BJ (cell line): ENCODE results near the gene GNB5. TPM values are rescaled to one million over a fixed set of nuclear protein-coding genes. Genes with fewer than 3 reads are reported as not detected.

Source experiments
- CTCF ChIA-PET: fragments of 350-600 bp; formaldehyde crosslinking; extraction: SDS; loops from one replicate; lab custom pipeline; 2021; ENCODE audit warnings: antibody characterized with exemption, inconsistent platforms; lab: Yijun Ruan, JAX
- POLR2A ChIA-PET: fragments of 300-600 bp; sonication (Branson Sonifier 250); formaldehyde crosslinking; extraction: SDS; loops from one replicate; lab custom pipeline; 2021; ENCODE audit warnings: antibody characterized with exemption; lab: Charles Lee
- DNase-seq: peaks from one replicate; pipeline ENCODE4 v3.0.0-alpha.2; 2011; ENCODE audit warnings: low read depth
- H3K27me3 ChIP-seq: 2 replicates; pipeline ENCODE4 v1.6.0; 2011; ENCODE audit warnings: low read length; ENCODE audit not compliant: control insufficient read depth, insufficient read depth
- H3K36me3 ChIP-seq: 2 replicates; pipeline ENCODE4 v1.5.1; 2011; ENCODE audit warnings: low read length; ENCODE audit not compliant: control insufficient read depth, insufficient read depth
- H3K4me3 ChIP-seq: 2 replicates; pipeline ENCODE4 v1.5.1; 2011; ENCODE audit warnings: low read depth, mild to moderate bottlenecking, control low read depth, low read length
- CTCF ChIP-seq: IDR thresholded peaks from 2 replicates; pipeline ENCODE4 v1.5.1; 2011; ENCODE audit warnings: low read depth, mild to moderate bottlenecking, control low read depth, inconsistent platforms, low read length, moderate library complexity; ENCODE audit not compliant: insufficient read depth
- polyA plus RNA-seq: library from polyadenylated mRNA; depleted of rRNA; stranded (reverse); fragments of >200 nt; gene quantifications from 2 replicates; pipeline ENCODE4 v1.2.3, GENCODE V29; 2011; rRNA removed
- small RNA-seq: library from RNA; depleted of rRNA; stranded (forward); fragments of <200 nt; gene quantifications from one replicate; pipeline ENCODE3, GENCODE V24; 2012; ENCODE audit warnings: low replicate concordance, low read depth; ENCODE audit not compliant: insufficient read length

GNB5 gene
- polyA plus RNA-seq, 1 experiment = 63.0 TPM

- DNase-seq = no peak
- Histone ChIP-seq H3K36me3 (peaks cover 1% of the 10 kb centered on the region; the same call in 1 of the 2 replicates), H3K4me3 (no peak overlapping the region), H3K27me3 (no peaks in the 10 kb centered on the region)
- ChIA-PET POLR2A (interaction anchor here (0.6 kb wide), 1 partner anchor 16 kb away, joined by 3 read pairs; no protein-coding TSS in a partner anchor), CTCF (interaction anchor here (1.3 to 4.7 kb wide), 4 partner anchors 9 to 21 kb away, joined by 3 to 19 read pairs (median 8); no protein-coding TSS in a partner anchor)
- no peak for TF ChIP-seq CTCF
Measured at GRCh38 chr15:52068004-52068615, 123.1 kb downstream of the GNB5 start.

GRCh38 chr15:52067545-52067926 lies 123.7 kb downstream of the GNB5 start:
- DNase-seq = no peak
- no peak for TF ChIP-seq CTCF
- ChIA-PET CTCF (interaction anchor here (1.2 to 4.7 kb wide), 5 partner anchors 9 to 72 kb away, joined by 3 to 19 read pairs (median 4); no protein-coding TSS in a partner anchor), POLR2A (no interaction called here)
- no peak overlapping the region for H3K4me3 ChIP-seq
- H3K36me3 ChIP-seq = peaks cover 1% of the 10 kb centered on the region; the same call in 1 of the 2 replicates
- H3K27me3 ChIP-seq = no peaks in the 10 kb centered on the region

- TF ChIP-seq CTCF = no peak
- CTCF ChIA-PET = interaction anchor here (1.2 to 3.2 kb wide), 5 partner anchors 9 to 72 kb away, joined by 3 to 14 read pairs (median 4); no protein-coding TSS in a partner anchor
- POLR2A ChIA-PET = no interaction called here
Measured at GRCh38 chr15:52066842-52067544, 124.2 kb downstream of the GNB5 start.

More at GRCh38 chr15:52066842-52067544, 124.2 kb downstream of the GNB5 start:
- Histone ChIP-seq H3K36me3 (peaks cover 1% of the 10 kb centered on the region; the same call in 1 of the 2 replicates), H3K27me3 (no peaks in the 10 kb centered on the region), H3K4me3 (no peak overlapping the region)
- no peak for DNase-seq

Small RNA genes within 50 kb of the gene (small RNA-seq; reads per million reads assigned to genes)
- gene RF00019 = not detected

Other genes starting within 250 kb of the GNB5 start
- 1.3 and 4.5 TPM in 2 replicates for gene LEO1, start 219.6 kb downstream of the GNB5 start, polyA plus RNA-seq
- gene MAPK6, start 172.2 kb downstream of the GNB5 start, polyA plus RNA-seq = 21.2 and 44.8 TPM in 2 replicates
- 0.16 and 0.18 TPM in 2 replicates for gene BCL2L10, start 78.6 kb downstream of the GNB5 start, polyA plus RNA-seq
- gene MYO5C, start 104.4 kb upstream of the GNB5 start, polyA plus RNA-seq = 0.13 and 0.27 TPM in 2 replicates